Activated gamma-delta T cell (primary cell): Measurements from ENCODE around the gene OTOP3.
A peak's percentile ranks its signal among the peaks of the same experiment; 100 is the strongest.
"Not testable (repeated sequence)": the region's sequence is repeated elsewhere in the genome, so short reads cannot be mapped to it uniquely, and the experiment has no call there.

Experiments used
- DNase-seq: peaks from one replicate; lab custom pipeline; 2025; lab: John Stamatoyannopoulos, UW

OTOP3 gene

GRCh38 chr17:74961657-74962350, 26.1 kb downstream of the OTOP3 start:
- DNase-seq, result no peak

- no peak for DNase-seq
Measured at GRCh38 chr17:74962622-74963394, 27.1 kb downstream of the OTOP3 start.

- DNase-seq, result no peak
Measured at GRCh38 chr17:74963656-74964055, 28.0 kb downstream of the OTOP3 start.

- DNase-seq, result no peak
Measured at GRCh38 chr17:74964246-74964761, 28.6 kb downstream of the OTOP3 start.

- DNase-seq, result no peak
Measured at GRCh38 chr17:74964988-74965622, 29.4 kb downstream of the OTOP3 start.

- no peak for DNase-seq
Measured at GRCh38 chr17:74968361-74968780, 32.7 kb downstream of the OTOP3 start.

- DNase-seq, result not testable (repeated sequence)
Measured at GRCh38 chr17:74969501-74969900, 33.8 kb downstream of the OTOP3 start.

- DNase-seq, result no peak
Measured at GRCh38 chr17:74970395-74970794, 34.7 kb downstream of the OTOP3 start.

GRCh38 chr17:74971069-74971841, 35.6 kb downstream of the OTOP3 start:
- DNase-seq, result no peak

GRCh38 chr17:74971842-74972106, 36.1 kb downstream of the OTOP3 start:
- no peak for DNase-seq

GRCh38 chr17:74972107-74972972, 36.6 kb downstream of the OTOP3 start, which contains the start of gene HID1:
Gene HID1, minus strand, starts transcription at chr17:74972759. Its CDS starts 103 bp downstream, at chr17:74972656.
- DNase-seq, result peak; percentile 72

GRCh38 chr17:74972973-74973328, 37.3 kb downstream of the OTOP3 start:
- no peak for DNase-seq

- no peak for DNase-seq
Measured at GRCh38 chr17:74975943-74976342, 40.2 kb downstream of the OTOP3 start.

- no peak for DNase-seq
Measured at GRCh38 chr17:74977802-74978201, 42.1 kb downstream of the OTOP3 start.

GRCh38 chr17:74978240-74978639, 42.5 kb downstream of the OTOP3 start:
- DNase-seq, result no peak

- no peak for DNase-seq
Measured at GRCh38 chr17:74979408-74980146, 43.9 kb downstream of the OTOP3 start.

GRCh38 chr17:74981318-74981978, 45.8 kb downstream of the OTOP3 start:
- no peak for DNase-seq

- DNase-seq, result peak; percentile 82
Measured at GRCh38 chr17:74981979-74982662, 46.4 kb downstream of the OTOP3 start.

- not testable (repeated sequence) for DNase-seq
Measured at GRCh38 chr17:74982663-74983313, 47.1 kb downstream of the OTOP3 start.
